ENCODE results near the gene AURKA.

DNA sequence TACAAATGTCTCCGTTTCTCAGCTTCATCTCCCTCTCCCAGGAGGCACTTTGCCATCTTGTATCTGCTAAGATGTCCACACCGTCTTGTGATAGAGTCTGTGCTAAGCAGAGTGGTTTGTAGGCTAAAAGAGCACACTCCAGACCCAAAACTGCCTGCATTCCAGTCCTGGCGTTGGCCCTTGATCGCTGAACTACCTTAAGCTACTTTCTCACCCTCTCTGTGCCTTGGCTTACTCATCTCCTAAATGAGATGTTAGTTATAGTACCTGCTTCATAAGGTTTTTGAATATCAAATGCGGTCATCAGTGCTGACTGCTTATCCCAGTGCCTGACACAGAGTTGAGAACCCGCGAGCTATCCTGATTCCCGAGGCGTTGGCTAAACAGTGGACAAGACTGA lies 34.0 kb upstream of the AURKA start:
- TF ChIP-seq EZH2 (IDR thresholded peaks at IDR 0.05; ENCODE audit: low read length, unreplicated experiment) (no peak), EZH2phosphoT487 (IDR thresholded peaks at IDR 0.05; ENCODE audit: borderline replicate concordance, low read length) (no peak)
- TF ChIP-seq, protein P1, sequence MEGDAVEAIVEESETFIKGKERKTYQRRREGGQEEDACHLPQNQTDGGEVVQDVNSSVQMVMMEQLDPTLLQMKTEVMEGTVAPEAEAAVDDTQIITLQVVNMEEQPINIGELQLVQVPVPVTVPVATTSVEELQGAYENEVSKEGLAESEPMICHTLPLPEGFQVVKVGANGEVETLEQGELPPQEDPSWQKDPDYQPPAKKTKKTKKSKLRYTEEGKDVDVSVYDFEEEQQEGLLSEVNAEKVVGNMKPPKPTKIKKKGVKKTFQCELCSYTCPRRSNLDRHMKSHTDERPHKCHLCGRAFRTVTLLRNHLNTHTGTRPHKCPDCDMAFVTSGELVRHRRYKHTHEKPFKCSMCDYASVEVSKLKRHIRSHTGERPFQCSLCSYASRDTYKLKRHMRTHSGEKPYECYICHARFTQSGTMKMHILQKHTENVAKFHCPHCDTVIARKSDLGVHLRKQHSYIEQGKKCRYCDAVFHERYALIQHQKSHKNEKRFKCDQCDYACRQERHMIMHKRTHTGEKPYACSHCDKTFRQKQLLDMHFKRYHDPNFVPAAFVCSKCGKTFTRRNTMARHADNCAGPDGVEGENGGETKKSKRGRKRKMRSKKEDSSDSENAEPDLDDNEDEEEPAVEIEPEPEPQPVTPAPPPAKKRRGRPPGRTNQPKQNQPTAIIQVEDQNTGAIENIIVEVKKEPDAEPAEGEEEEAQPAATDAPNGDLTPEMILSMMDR (conservative IDR thresholded peaks at IDR 0.05; ENCODE audit: low read depth, low read length), result no peak
